ENCODE data around the gene ACSF3. TPM values are rescaled to one million over a fixed set of nuclear protein-coding genes. Genes with fewer than 3 reads are reported as not detected.
A peak's percentile ranks its signal among the peaks of the same experiment; 100 is the strongest.
"Not testable (repeated sequence)": the region's sequence is repeated elsewhere in the genome, so short reads cannot be mapped to it uniquely, and the experiment has no call there.

The ACSF3 gene
- total and polyA plus RNA-seq, 7 donors: 13.4 to 26.5 (median 16.2) TPM

GRCh38 chr16:89191033-89191900, 97.6 kb downstream of the ACSF3 start:
- WGBS, 3 donors: 68 to 72% (median 72%) methylated on average over 31 to 44 of the region's 44 CpGs
- Histone ChIP-seq H3K27me3 (ENCODE audit: insufficient read depth in 3 of 3, low read length in 2 of 3) (no peaks in the 10 kb centered on the region), H3K27ac (no peak overlapping the region), H3K4me1 (no peaks in the 10 kb centered on the region), H3K4me3 (no peak overlapping the region), H3K36me3 (ENCODE audit: insufficient read depth in 1 of 2, low read depth in 1 of 2) (peaks cover 0 to 53% of the 10 kb centered on the region in 2 donors), H3K9me3 (no peaks in the 10 kb centered on the region)
- ATAC-seq (peak in 1 of 4 donors; percentile 1), DNase-seq (peak in 1 of 2 donors; percentile 44)
- no peak for TF ChIP-seq CTCF (IDR thresholded peaks at IDR 0.05)
- intact Hi-C loops (cut with DNase I): no loop called here

- no peaks in the 10 kb centered on the region for H3K27me3 ChIP-seq (ENCODE audit: insufficient read depth in 3 of 3, low read length in 2 of 3)
- DNase-seq (peak in 1 of 2 donors; percentile 49), ATAC-seq (no peak)
- TF ChIP-seq CTCF (IDR thresholded peaks at IDR 0.05): no peak
- H3K36me3 ChIP-seq (ENCODE audit: insufficient read depth in 1 of 2, low read depth in 1 of 2): peaks cover 0 to 47% of the 10 kb centered on the region in 2 donors
- 51 to 61% (median 54%) methylated on average over 9 to 19 of the region's 19 CpGs for WGBS, 3 donors
- H3K9me3 ChIP-seq: no peaks in the 10 kb centered on the region
- no peak overlapping the region for H3K27ac ChIP-seq
- no peaks in the 10 kb centered on the region for H3K4me1 ChIP-seq
- intact Hi-C loops (cut with DNase I): no loop called here
- H3K4me3 ChIP-seq: peak overlapping the region; percentile 48
Observed at GRCh38 chr16:89191901-89192185, 98.2 kb downstream of the ACSF3 start.

- H3K4me1 ChIP-seq; H3K27ac ChIP-seq; intact Hi-C loops (cut with DNase I); H3K27me3 ChIP-seq (ENCODE audit: insufficient read depth in 3 of 3, low read length in 2 of 3); H3K9me3 ChIP-seq; ATAC-seq: not testable (repeated sequence)
- DNase-seq: peak; percentile 61 to 89
- Histone ChIP-seq H3K36me3 (ENCODE audit: insufficient read depth in 1 of 2, low read depth in 1 of 2) (peaks cover 0 to 43% of the 10 kb centered on the region in 2 donors), H3K4me3 (peak overlapping the region; percentile 48)
- WGBS, 3 donors: 53 to 62% (median 53%) methylated on average over 33 to 63 of the region's 63 CpGs
Observed at GRCh38 chr16:89192186-89192955, 98.7 kb downstream of the ACSF3 start.

- 48 to 56% (median 55%) methylated on average over 38 to 39 of the region's 39 CpGs for WGBS, 3 donors
- Histone ChIP-seq H3K27me3 (ENCODE audit: insufficient read depth in 3 of 3, low read length in 2 of 3) (peaks cover 0 to 6% (median 0%) of the 10 kb centered on the region in 3 donors), H3K9me3 (no peaks in the 10 kb centered on the region), H3K4me3 (no peak overlapping the region), H3K27ac (no peak overlapping the region), H3K4me1 (no peaks in the 10 kb centered on the region), H3K36me3 (ENCODE audit: insufficient read depth in 1 of 2, low read depth in 1 of 2) (peaks cover 0 to 38% of the 10 kb centered on the region in 2 donors)
- DNase-seq: peak; percentile 48 to 80
- intact Hi-C loops (cut with DNase I): no loop called here
- ATAC-seq: peak in 2 of 4 donors; percentile 26 to 39
- TF ChIP-seq CTCF (IDR thresholded peaks at IDR 0.05): no peak
Observed at GRCh38 chr16:89192956-89193575, 99.4 kb downstream of the ACSF3 start.
